ENCODE measurements around the gene GPR63. TPM values are rescaled to one million over a fixed set of nuclear protein-coding genes. Genes with fewer than 3 reads are reported as not detected.

GPR63 gene
- total RNA-seq, 1 donor from 2014 or later = 1.0 TPM

- H3K4me1 ChIP-seq = no peaks in the 10 kb centered on the region
- no peaks in the 10 kb centered on the region for H3K27me3 ChIP-seq (ENCODE audit: low read depth)
- no peaks in the 10 kb centered on the region for H3K9me3 ChIP-seq (replicated peaks)
- TF ChIP-seq CTCF (IDR thresholded peaks at IDR 0.05; ENCODE audit: borderline replicate concordance) = no peak
- no peak overlapping the region for H3K27ac ChIP-seq (replicated peaks)
- no peak for DNase-seq
- intact Hi-C loops (cut with micrococcal nuclease) = no loop called here
- no peaks in the 10 kb centered on the region for H3K36me3 ChIP-seq
- H3K4me3 ChIP-seq = no peak overlapping the region
Measured at GRCh38 chr6:96762599-96762998, 74.7 kb downstream of the GPR63 start.

- no peak for TF ChIP-seq CTCF (IDR thresholded peaks at IDR 0.05; ENCODE audit: borderline replicate concordance)
- H3K27ac ChIP-seq (replicated peaks) = no peak overlapping the region
- no peak for DNase-seq
- H3K36me3 ChIP-seq = no peaks in the 10 kb centered on the region
- no peaks in the 10 kb centered on the region for H3K27me3 ChIP-seq (ENCODE audit: low read depth)
- H3K4me1 ChIP-seq = no peaks in the 10 kb centered on the region
- H3K4me3 ChIP-seq = no peak overlapping the region
- intact Hi-C loops (cut with micrococcal nuclease) = no loop called here
- H3K9me3 ChIP-seq (replicated peaks) = no peaks in the 10 kb centered on the region
Measured at GRCh38 chr6:96761794-96762193, 75.5 kb downstream of the GPR63 start.

- TF ChIP-seq CTCF (IDR thresholded peaks at IDR 0.05; ENCODE audit: borderline replicate concordance) = peak; percentile 31
- no peak for DNase-seq
- Histone ChIP-seq H3K9me3 (replicated peaks) (no peaks in the 10 kb centered on the region), H3K27ac (replicated peaks) (no peak overlapping the region), H3K36me3 (no peaks in the 10 kb centered on the region), H3K4me1 (no peaks in the 10 kb centered on the region), H3K27me3 (ENCODE audit: low read depth) (no peaks in the 10 kb centered on the region), H3K4me3 (no peak overlapping the region)
- intact Hi-C loops (cut with micrococcal nuclease) = no loop called here
Measured at GRCh38 chr6:96760153-96760687, 77.1 kb downstream of the GPR63 start.

- Histone ChIP-seq H3K36me3 (no peaks in the 10 kb centered on the region), H3K9me3 (replicated peaks) (no peaks in the 10 kb centered on the region), H3K4me1 (no peaks in the 10 kb centered on the region), H3K27ac (replicated peaks) (no peak overlapping the region), H3K4me3 (no peak overlapping the region), H3K27me3 (ENCODE audit: low read depth) (no peaks in the 10 kb centered on the region)
- intact Hi-C loops (cut with micrococcal nuclease) = no loop called here
- no peak for DNase-seq
- no peak for TF ChIP-seq CTCF (IDR thresholded peaks at IDR 0.05; ENCODE audit: borderline replicate concordance)
Measured at GRCh38 chr6:96755096-96755495, 82.2 kb downstream of the GPR63 start.

GRCh38 chr6:96749891-96750290 is 87.4 kb downstream of the GPR63 start:
- no peak for TF ChIP-seq CTCF (IDR thresholded peaks at IDR 0.05; ENCODE audit: borderline replicate concordance)
- intact Hi-C loops (cut with micrococcal nuclease) = no loop called here
- no peak overlapping the region for H3K27ac ChIP-seq (replicated peaks)
- H3K4me1 ChIP-seq = no peaks in the 10 kb centered on the region
- no peak overlapping the region for H3K4me3 ChIP-seq
- DNase-seq = no peak
- no peaks in the 10 kb centered on the region for H3K27me3 ChIP-seq (ENCODE audit: low read depth)
- H3K9me3 ChIP-seq (replicated peaks) = no peaks in the 10 kb centered on the region
- H3K36me3 ChIP-seq = no peaks in the 10 kb centered on the region

Other genes with a start within 250 kb of the GPR63 start
- gene NDUFAF4, start 60.4 kb upstream of the GPR63 start, total RNA-seq = 97.1 TPM
- gene KLHL32, start 87.3 kb upstream of the GPR63 start, total RNA-seq = 2.2 TPM

Measured in left ventricle myocardium inferior (tissue), 1 donor.